Liver (tissue), 9 donors: Measurements from ENCODE around the gene FGF21. TPM values are rescaled to one million over a fixed set of nuclear protein-coding genes. Genes with fewer than 3 reads are reported as not detected.
A peak's percentile ranks its signal among the peaks of the same experiment; 100 is the strongest.

ENCODE experiments used
- DNase-seq: peaks from one replicate; pipeline ENCODE4 v3.0.0-alpha.2; 2017; ENCODE audit warnings: low spot score
- H3K27ac ChIP-seq, 2 donors: one replicate each; pipeline ENCODE4 v1.7.0; 2013; ENCODE audit warnings: inconsistent platforms in 2 of 2, low read length in 2 of 2, control low read depth in 1 of 2, low read depth in 1 of 2, mild to moderate bottlenecking in 1 of 2
- H3K27me3 ChIP-seq, 4 donors: one replicate each; pipeline versions ENCODE4 v1.6.1 to v1.7.0; 2013; ENCODE audit warnings: low read length in 3 of 4, inconsistent platforms in 1 of 4, mild to moderate bottlenecking in 1 of 4, moderate library complexity in 1 of 4; ENCODE audit not compliant: control insufficient read depth in 4 of 4, insufficient read depth in 4 of 4
- H3K36me3 ChIP-seq, 4 donors: one replicate each; pipeline versions ENCODE4 v1.6.1 to v1.7.0; 2013; ENCODE audit warnings: low read length in 3 of 4, mild to moderate bottlenecking in 3 of 4, low read depth in 1 of 4, moderate library complexity in 1 of 4; ENCODE audit not compliant: control insufficient read depth in 4 of 4, insufficient read depth in 3 of 4
- H3K4me1 ChIP-seq, 4 donors: one replicate each; pipeline versions ENCODE4 v1.6.1 to v1.7.0; 2013; ENCODE audit warnings: low read length in 3 of 4, mild to moderate bottlenecking in 3 of 4, moderate library complexity in 1 of 4; ENCODE audit not compliant: control insufficient read depth in 4 of 4, insufficient read depth in 4 of 4
- H3K4me3 ChIP-seq, 3 donors: one replicate each; pipeline versions ENCODE4 v1.6.1 to v1.7.0; 2013; ENCODE audit warnings: low read length in 3 of 3, control low read depth in 1 of 3, low read depth in 1 of 3, mild to moderate bottlenecking in 1 of 3
- H3K9ac ChIP-seq, 2 donors: one replicate each; pipeline ENCODE4 v1.7.0; 2013; ENCODE audit warnings: low read length in 2 of 2, mild to moderate bottlenecking in 2 of 2, moderate library complexity in 2 of 2, control low read depth in 1 of 2, low read depth in 1 of 2
- H3K9me3 ChIP-seq, 4 donors: one replicate each; pipeline versions ENCODE4 v1.6.1 to v1.7.0; 2013; ENCODE audit warnings: low read length in 3 of 4; ENCODE audit not compliant: control insufficient read depth in 4 of 4
- FOXA1 ChIP-seq: IDR thresholded peaks from 2 replicates; pipeline ENCODE4 v1.6.1; 2016; ENCODE audit warnings: antibody characterized with exemption
- GABPA ChIP-seq, 2 donors: IDR thresholded peaks in 1 of 2; conservative IDR thresholded peaks in 1 of 2; 2 replicates each; pipeline ENCODE4 v1.6.1; 2016; ENCODE audit warnings: antibody characterized with exemption in 2 of 2, mild to moderate bottlenecking in 1 of 2, moderate library complexity in 1 of 2
- HNF4A ChIP-seq, 2 donors: conservative IDR thresholded peaks; 2 replicates each; pipeline ENCODE4 v1.6.1; 2016; ENCODE audit warnings: antibody characterized with exemption in 2 of 2, mild to moderate bottlenecking in 2 of 2
- HNF4G ChIP-seq: IDR thresholded peaks from 2 replicates; pipeline ENCODE4 v1.6.1; 2016; ENCODE audit warnings: antibody characterized with exemption
- JUND ChIP-seq, 2 donors: IDR thresholded peaks; 2 replicates each; pipeline ENCODE4 v1.6.1; 2016; ENCODE audit warnings: antibody characterized with exemption in 2 of 2
- NR2F2 ChIP-seq: IDR thresholded peaks from 2 replicates; pipeline ENCODE4 v1.6.1; 2016; ENCODE audit warnings: antibody characterized with exemption
- RXRA ChIP-seq, 2 donors: IDR thresholded peaks; 2 replicates each; pipeline ENCODE4 v1.6.1; 2017 to 2018; ENCODE audit warnings: antibody characterized with exemption in 2 of 2, mild to moderate bottlenecking in 1 of 2
- SP1 ChIP-seq: IDR thresholded peaks from 2 replicates; pipeline ENCODE4 v1.6.1; 2018; ENCODE audit warnings: antibody characterized with exemption, mild to moderate bottlenecking
- TAF1 ChIP-seq: conservative IDR thresholded peaks from 2 replicates; pipeline ENCODE4 v1.6.1; 2016; ENCODE audit warnings: antibody characterized with exemption, mild to moderate bottlenecking
- YY1 ChIP-seq: IDR thresholded peaks from 2 replicates; pipeline ENCODE4 v1.6.1; 2016; ENCODE audit warnings: antibody characterized with exemption, mild to moderate bottlenecking
- WGBS: extraction: QIAGEN DNeasy Blood & Tissue Kit; methylation state at CpG from one replicate; pipeline ENCODE4 v1.1.7; 2013; 5-methylcytosine and 5-hydroxymethylcytosine counted together
- polyA plus RNA-seq, 2 donors: library from polyadenylated mRNA; stranded (reverse) in 1 of 2; unstranded in 1 of 2; fragments of 200-250 nt in 1 of 2; fragments of >200 nt in 1 of 2; fragmentation: Nextera tagmentation in 1 of 2; extraction: Ambion mirVana in 1 of 2; gene quantifications; one replicate each; pipeline versions ENCODE4 v1.2.1 to v1.2.3, GENCODE V29; 2013 to 2015
- total RNA-seq, 2 donors: library from RNA; depleted of rRNA; stranded (reverse); fragments of >200 nt; gene quantifications; one replicate each; pipeline ENCODE4 v1.2.3, GENCODE V29; 2014
- TF ChIP-seq, protein P1 (sequence below): IDR thresholded peaks from 2 replicates; pipeline ENCODE4 v1.6.1; 2016; ENCODE audit warnings: antibody characterized with exemption, mild to moderate bottlenecking
- TF ChIP-seq, protein P2 (sequence below): IDR thresholded peaks from 2 replicates; pipeline ENCODE4 v1.6.1; 2016; ENCODE audit warnings: antibody characterized with exemption
- TF ChIP-seq, protein P3 (sequence below): IDR thresholded peaks from 2 replicates; pipeline ENCODE4 v1.6.1; 2016; ENCODE audit warnings: antibody characterized with exemption
- donor health status: healthy.
- donor health status: healthy.
- donor health status: healthy.
- donor health status: healthy.
- donor health status: healthy.

Gene FGF21
- total and polyA plus RNA-seq, 4 donors = 5.5 to 18.5 (median 6.5) TPM; not detected in 1

DNA sequence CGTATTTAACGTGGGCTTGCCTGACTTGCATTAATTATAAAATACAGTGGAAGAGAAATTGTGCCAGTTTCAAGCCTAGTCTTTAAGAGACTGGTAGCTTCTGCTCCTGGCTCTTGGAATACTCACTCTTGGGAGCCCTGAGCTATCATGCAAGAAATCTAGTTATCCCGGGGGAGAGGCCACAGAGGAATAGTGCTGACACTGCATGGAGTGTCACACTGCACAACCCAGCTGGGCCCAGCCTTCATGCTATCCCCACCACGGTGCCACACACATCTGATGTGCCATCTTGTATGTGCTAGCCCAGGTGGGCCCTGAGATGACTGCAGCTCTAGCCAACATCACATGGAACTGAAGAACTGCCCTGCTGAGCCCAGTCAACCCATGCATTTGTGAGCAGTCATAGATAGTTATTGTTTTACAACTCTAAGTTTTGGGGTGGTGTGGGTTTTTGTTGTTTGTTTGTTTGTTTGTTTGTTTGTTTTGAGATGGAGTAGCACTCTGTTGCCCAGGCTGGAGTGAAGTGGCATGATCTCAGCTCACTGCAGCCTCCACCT is 44.1 kb upstream of the FGF21 start:
- H3K27me3 ChIP-seq = no peaks in the 10 kb centered on the region
- H3K4me3 ChIP-seq = no peak overlapping the region
- peaks cover 0 to 24% (median 17%) of the 10 kb centered on the region in 4 donors for H3K4me1 ChIP-seq
- no peaks in the 10 kb centered on the region for H3K36me3 ChIP-seq
- H3K9me3 ChIP-seq = no peaks in the 10 kb centered on the region
- DNase-seq = no peak
- TF ChIP-seq, protein P1, sequence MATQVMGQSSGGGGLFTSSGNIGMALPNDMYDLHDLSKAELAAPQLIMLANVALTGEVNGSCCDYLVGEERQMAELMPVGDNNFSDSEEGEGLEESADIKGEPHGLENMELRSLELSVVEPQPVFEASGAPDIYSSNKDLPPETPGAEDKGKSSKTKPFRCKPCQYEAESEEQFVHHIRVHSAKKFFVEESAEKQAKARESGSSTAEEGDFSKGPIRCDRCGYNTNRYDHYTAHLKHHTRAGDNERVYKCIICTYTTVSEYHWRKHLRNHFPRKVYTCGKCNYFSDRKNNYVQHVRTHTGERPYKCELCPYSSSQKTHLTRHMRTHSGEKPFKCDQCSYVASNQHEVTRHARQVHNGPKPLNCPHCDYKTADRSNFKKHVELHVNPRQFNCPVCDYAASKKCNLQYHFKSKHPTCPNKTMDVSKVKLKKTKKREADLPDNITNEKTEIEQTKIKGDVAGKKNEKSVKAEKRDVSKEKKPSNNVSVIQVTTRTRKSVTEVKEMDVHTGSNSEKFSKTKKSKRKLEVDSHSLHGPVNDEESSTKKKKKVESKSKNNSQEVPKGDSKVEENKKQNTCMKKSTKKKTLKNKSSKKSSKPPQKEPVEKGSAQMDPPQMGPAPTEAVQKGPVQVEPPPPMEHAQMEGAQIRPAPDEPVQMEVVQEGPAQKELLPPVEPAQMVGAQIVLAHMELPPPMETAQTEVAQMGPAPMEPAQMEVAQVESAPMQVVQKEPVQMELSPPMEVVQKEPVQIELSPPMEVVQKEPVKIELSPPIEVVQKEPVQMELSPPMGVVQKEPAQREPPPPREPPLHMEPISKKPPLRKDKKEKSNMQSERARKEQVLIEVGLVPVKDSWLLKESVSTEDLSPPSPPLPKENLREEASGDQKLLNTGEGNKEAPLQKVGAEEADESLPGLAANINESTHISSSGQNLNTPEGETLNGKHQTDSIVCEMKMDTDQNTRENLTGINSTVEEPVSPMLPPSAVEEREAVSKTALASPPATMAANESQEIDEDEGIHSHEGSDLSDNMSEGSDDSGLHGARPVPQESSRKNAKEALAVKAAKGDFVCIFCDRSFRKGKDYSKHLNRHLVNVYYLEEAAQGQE = no peak
- TF ChIP-seq HNF4G = no peak
- TF ChIP-seq JUND (IDR thresholded peaks at IDR 0.05) = no peak
- no peak for TF ChIP-seq NR2F2
- TF ChIP-seq, protein P2, sequence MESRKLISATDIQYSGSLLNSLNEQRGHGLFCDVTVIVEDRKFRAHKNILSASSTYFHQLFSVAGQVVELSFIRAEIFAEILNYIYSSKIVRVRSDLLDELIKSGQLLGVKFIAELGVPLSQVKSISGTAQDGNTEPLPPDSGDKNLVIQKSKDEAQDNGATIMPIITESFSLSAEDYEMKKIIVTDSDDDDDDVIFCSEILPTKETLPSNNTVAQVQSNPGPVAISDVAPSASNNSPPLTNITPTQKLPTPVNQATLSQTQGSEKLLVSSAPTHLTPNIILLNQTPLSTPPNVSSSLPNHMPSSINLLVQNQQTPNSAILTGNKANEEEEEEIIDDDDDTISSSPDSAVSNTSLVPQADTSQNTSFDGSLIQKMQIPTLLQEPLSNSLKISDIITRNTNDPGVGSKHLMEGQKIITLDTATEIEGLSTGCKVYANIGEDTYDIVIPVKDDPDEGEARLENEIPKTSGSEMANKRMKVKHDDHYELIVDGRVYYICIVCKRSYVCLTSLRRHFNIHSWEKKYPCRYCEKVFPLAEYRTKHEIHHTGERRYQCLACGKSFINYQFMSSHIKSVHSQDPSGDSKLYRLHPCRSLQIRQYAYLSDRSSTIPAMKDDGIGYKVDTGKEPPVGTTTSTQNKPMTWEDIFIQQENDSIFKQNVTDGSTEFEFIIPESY = no peak
- TF ChIP-seq, protein P3, sequence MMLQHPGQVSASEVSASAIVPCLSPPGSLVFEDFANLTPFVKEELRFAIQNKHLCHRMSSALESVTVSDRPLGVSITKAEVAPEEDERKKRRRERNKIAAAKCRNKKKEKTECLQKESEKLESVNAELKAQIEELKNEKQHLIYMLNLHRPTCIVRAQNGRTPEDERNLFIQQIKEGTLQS = no peak
- TF ChIP-seq FOXA1 = no peak
- no peak for TF ChIP-seq TAF1
- TF ChIP-seq RXRA (IDR thresholded peaks at IDR 0.05) = no peak
- no peak for TF ChIP-seq YY1
- no peak for TF ChIP-seq HNF4A (conservative IDR thresholded peaks at IDR 0.05)
- no peak overlapping the region for H3K27ac ChIP-seq
- H3K9ac ChIP-seq = no peak overlapping the region
- 95% methylated on average over 4 of the region's 4 CpGs for WGBS

DNA sequence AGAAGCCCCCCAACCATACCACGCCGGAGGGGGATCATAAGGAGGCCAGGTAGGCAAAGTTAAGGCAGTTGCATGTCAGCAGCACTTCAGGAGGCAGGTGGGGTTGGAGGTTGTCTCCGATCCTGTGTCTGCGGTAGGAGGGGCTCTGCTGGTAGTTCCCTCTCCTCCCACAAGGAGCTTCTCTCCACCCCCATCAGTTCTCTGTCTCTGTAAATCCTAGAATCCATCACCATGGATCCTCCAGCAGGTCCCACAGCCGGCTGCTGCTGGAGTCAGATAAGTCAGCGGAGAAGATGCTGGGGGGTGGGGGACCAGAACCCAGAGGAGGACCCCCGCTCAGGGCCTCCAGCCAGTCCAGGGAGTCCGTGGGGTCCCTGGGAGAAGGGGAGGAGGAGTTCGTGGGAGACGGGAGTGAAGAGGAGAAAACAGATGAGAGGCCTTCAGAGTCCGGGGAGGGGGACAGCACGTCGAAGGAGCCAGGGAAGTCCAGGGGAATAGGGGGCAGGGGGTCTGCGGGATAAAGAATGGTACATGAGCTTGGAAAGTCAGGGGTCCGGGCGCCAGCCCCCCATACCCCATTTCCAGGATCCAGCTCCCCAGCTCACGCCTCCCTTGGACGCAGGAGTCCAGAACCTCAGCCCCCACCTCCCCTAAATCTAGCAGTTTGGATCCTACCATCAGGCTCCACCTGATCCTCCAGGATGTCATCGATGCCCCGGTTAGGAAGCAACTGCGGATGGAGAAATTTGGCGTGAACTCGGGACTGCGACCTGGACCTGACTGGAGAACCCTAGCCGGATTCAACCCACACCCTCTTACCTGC is 42.1 kb upstream of the FGF21 start:
- H3K36me3 ChIP-seq = no peaks in the 10 kb centered on the region
- DNase-seq = no peak
- peak overlapping the region; percentile 44 to 61 (median 45) for H3K4me3 ChIP-seq
- H3K27ac ChIP-seq = peak overlapping the region in 1 of 2 donors; percentile 82
- H3K9ac ChIP-seq = peak overlapping the region in 1 of 2 donors; percentile 6
- no peak for TF ChIP-seq SP1
- no peak for TF ChIP-seq HNF4A (conservative IDR thresholded peaks at IDR 0.05)
- TF ChIP-seq RXRA (IDR thresholded peaks at IDR 0.05) = no peak
- TF ChIP-seq, protein P1 = no peak
- TF ChIP-seq GABPA (IDR thresholded peaks at IDR 0.05 in 1 of 2, conservative IDR thresholded peaks at IDR 0.05 in 1 of 2) = no peak
- no peaks in the 10 kb centered on the region for H3K27me3 ChIP-seq
- 23% methylated on average over 25 of the region's 25 CpGs for WGBS
- no peaks in the 10 kb centered on the region for H3K9me3 ChIP-seq
- peaks cover 0 to 29% (median 18%) of the 10 kb centered on the region in 4 donors for H3K4me1 ChIP-seq
